DMS 273 treated with DMSO at 0.1 percent for 48 hours (cell line): Measurements from ENCODE around the gene ADAMTS15.
A peak's percentile ranks its signal among the peaks of the same experiment; 100 is the strongest.

Source experiments
- DNase-seq: peaks from one replicate; lab custom pipeline; 2025; lab: John Stamatoyannopoulos, UW

The ADAMTS15 gene

DNA sequence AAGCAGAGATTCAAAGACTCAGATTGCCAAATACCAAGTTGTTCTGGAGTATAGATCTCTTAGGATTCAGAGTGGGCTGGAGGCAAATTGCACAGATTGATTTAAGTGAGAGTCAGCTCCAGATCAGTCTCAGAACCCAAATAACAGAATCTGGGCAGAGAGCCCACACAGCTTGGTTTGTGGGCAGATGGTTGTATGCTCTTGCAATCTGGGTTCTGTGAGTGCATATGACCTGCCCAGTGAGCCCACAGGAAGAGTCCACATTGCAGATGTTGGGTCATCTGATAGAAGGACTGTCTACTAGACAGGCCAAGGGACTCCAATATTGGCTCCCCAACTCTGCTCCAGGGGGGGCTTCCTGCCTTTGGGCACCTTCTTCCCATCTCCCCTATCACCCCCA, 65.9 kb downstream of the ADAMTS15 start:
- DNase-seq, result peak; percentile 78

- peak; percentile 21 for DNase-seq
These were observed 66.4 kb downstream of the ADAMTS15 start for GRCh38 chr11:130514851-130515250.

GRCh38 chr11:130515829-130516553, 67.5 kb downstream of the ADAMTS15 start:
- DNase-seq, result peak; percentile 12

- no peak for DNase-seq
These were observed 68.4 kb downstream of the ADAMTS15 start for GRCh38 chr11:130516554-130517505.

- DNase-seq, result no peak
These were observed 69.8 kb downstream of the ADAMTS15 start for GRCh38 chr11:130518164-130518680.

DNA sequence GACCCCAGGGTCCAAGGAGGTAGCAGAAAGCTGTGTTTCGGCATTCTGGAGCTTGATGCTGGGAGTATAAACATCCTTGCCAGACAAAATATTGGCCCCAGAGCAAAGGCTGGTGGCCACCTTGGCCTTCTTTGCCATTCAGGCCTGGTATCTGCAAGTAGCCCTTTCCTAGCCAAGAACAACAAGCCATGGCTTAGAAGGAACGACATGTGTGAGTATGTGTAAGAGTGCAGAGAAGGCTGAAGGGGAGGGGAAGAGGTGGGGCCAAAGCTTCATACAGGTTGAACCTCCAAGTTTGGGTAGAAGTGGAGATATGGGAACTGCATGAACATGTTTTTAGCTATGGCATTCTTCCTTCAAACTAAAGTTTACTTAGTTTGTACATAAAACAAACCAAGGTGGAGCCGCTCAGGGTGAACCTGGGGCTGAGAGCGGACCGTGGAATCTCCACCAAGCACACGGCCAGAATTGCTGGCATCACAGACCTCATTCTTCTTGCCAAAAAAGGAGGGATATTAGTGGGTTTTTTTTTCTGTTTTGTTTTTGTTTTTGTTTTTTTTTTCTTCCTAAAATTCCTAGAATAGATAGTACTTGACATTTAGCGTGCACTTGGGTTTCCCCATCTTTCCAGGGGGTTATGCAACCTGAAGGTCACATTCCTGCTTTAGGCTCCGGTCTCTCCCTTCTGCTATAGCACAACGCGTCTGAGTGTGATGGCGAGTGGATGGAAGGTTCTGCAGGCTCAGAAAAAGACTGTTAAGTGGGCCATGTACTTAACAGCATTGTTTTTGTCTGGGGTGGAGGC, 70.9 kb downstream of the ADAMTS15 start:
- no peak for DNase-seq

GRCh38 chr11:130520271-130520671, 71.8 kb downstream of the ADAMTS15 start:
- DNase-seq, result no peak

DNA sequence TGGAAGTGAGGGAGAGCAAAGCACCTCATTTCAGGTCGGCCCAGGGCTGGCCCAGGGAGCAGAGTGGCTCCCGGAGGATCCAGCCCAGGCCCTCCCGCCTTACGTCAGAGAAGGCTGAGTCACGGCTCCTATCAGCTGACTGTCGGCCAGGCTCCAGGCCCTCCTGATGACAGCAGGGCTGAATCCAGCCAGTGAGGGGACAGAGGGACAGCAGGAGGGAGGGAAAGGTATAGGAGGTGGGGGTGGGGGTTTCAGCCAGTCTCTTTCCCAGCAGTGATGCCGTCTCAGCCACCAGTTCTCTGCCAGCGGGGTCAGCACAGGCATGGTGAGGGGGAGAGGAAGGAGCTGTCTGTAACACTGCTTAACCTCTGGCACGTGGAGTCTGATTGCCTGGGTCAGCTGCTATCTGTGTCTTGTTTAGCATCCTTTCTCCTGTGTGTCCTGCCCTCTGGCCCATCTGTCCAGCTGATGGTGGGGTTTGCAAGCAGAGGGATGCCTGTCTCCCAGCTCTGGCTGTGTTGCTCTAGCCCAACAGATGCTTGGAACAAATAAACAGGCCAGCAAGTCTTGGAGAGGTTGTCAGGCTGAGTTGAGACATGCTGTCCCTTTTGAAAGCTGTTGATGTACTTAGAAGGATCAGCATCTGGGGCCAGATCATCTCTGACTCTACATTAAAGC, 74.0 kb downstream of the ADAMTS15 start:
- DNase-seq, result peak; percentile 84

GRCh38 chr11:130523166-130523565, 74.7 kb downstream of the ADAMTS15 start:
- DNase-seq, result no peak

- no peak for DNase-seq
These were observed 75.2 kb downstream of the ADAMTS15 start for GRCh38 chr11:130523609-130524008.

GRCh38 chr11:130524132-130524790, 75.8 kb downstream of the ADAMTS15 start:
- no peak for DNase-seq

DNA sequence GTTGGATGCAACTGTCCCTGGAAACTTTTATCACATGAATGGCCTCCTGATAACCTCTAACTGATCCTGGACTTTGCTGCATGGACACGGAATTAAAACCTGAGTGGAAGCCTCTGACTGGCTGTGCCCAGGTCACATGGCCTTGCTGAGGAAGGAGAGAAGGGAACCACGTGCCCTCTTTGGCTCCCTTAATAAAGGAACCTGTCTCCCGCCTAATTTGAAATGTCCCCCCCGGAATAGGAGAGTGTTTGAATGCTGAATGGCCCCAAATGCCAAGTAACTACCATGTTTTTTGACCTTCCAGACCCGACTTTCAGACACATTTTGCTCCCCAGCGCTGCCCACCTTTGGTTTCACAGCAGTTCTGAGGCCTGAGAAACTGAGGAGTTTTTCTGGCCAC, 76.9 kb downstream of the ADAMTS15 start:
- DNase-seq, result no peak
